Measurements from ENCODE around the gene CRELD1. TPM values are rescaled to one million over a fixed set of nuclear protein-coding genes. Genes with fewer than 3 reads are reported as not detected.
A peak's percentile ranks its signal among the peaks of the same experiment; 100 is the strongest.

The CRELD1 gene
- total and polyA plus RNA-seq, 5 donors from 2014 or later = 20.5 to 26.5 (median 24.6) TPM

DNA sequence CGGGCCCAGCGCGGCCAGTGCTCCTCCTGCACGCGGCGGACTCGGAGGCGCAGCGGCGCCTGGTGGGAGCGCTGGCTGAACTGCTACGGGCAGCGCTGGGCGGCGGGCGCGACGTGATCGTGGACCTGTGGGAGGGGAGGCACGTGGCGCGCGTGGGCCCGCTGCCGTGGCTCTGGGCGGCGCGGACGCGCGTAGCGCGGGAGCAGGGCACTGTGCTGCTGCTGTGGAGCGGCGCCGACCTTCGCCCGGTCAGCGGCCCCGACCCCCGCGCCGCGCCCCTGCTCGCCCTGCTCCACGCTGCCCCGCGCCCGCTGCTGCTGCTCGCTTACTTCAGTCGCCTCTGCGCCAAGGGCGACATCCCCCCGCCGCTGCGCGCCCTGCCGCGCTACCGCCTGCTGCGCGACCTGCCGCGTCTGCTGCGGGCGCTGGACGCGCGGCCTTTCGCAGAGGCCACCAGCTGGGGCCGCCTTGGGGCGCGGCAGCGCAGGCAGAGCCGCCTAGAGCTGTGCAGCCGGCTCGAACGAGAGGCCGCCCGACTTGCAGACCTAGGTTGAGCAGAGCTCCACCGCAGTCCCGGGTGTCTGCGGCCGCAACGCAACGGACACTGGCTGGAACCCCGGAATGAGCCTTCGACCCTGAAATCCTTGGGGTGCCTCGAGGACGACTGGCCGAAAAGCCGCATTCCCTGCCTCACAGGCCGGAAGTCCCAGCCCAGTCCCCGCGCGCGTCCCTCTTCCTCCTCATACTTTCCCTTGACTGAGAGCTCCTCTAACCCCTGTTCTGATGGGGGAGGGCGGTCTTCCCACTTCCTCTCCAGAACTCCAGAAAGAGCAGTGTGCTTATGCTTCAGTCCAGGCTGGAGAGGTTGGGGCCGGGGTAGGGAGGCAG, 18.1 kb upstream of the CRELD1 start:
- Histone ChIP-seq H3K4me1 (ENCODE audit: control insufficient read depth, insufficient read depth, low read length, poor library complexity, severe bottlenecking) (peaks cover 31% of the 10 kb centered on the region), H3K4me3 (ENCODE audit: low read depth, low read length) (no peak overlapping the region), H3K27ac (ENCODE audit: insufficient read depth, low read length, poor library complexity, severe bottlenecking) (no peak overlapping the region), H3K27me3 (ENCODE audit: control insufficient read depth, insufficient read depth, low read length) (no peaks in the 10 kb centered on the region), H3K36me3 (ENCODE audit: control insufficient read depth, insufficient read depth, low read length) (no peaks in the 10 kb centered on the region), H3K9me3 (ENCODE audit: control insufficient read depth in 2 of 2, low read length in 2 of 2) (no peaks in the 10 kb centered on the region)
- H3K4me3 Mint-ChIP-seq = peak overlapping the region; percentile 43 to 82 (median 74)
- peaks cover 0 to 2% (median 0%) of the 10 kb centered on the region in 7 donors for H3K9me3 Mint-ChIP-seq
- H3K27ac Mint-ChIP-seq = no peak overlapping the region
- H3K36me3 Mint-ChIP-seq = no peaks in the 10 kb centered on the region
- DNase-seq (peak; percentile 16 to 39 (median 26)), ATAC-seq (ENCODE audit: low read depth in 2 of 2) (peak; percentile 29 to 42)
- H3K27me3 Mint-ChIP-seq = peaks cover 5% of the 10 kb centered on the region
- H3K4me1 Mint-ChIP-seq = peaks cover 0 to 28% (median 10%) of the 10 kb centered on the region in 4 donors

DNA sequence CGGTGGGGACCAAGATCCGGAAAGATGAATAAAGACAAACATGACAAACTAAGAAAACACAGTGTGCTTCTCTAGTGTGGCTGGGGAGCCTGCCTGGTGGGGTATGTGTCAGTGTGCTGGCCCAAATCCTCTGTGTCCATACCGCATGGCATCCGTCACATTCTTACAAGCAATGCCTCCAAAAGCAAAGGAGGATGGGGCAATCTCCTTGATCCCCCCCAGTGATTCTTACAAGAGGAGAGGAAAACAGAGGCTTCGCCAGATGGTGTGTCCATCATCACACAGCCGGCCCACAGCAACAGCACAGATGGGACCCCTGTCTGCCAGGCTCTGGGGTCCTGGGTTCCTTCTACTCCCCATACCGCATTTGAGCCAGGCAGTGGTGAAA, 17.3 kb upstream of the CRELD1 start:
- H3K27ac Mint-ChIP-seq = peak overlapping the region in 1 of 3 donors; percentile 71

DNA sequence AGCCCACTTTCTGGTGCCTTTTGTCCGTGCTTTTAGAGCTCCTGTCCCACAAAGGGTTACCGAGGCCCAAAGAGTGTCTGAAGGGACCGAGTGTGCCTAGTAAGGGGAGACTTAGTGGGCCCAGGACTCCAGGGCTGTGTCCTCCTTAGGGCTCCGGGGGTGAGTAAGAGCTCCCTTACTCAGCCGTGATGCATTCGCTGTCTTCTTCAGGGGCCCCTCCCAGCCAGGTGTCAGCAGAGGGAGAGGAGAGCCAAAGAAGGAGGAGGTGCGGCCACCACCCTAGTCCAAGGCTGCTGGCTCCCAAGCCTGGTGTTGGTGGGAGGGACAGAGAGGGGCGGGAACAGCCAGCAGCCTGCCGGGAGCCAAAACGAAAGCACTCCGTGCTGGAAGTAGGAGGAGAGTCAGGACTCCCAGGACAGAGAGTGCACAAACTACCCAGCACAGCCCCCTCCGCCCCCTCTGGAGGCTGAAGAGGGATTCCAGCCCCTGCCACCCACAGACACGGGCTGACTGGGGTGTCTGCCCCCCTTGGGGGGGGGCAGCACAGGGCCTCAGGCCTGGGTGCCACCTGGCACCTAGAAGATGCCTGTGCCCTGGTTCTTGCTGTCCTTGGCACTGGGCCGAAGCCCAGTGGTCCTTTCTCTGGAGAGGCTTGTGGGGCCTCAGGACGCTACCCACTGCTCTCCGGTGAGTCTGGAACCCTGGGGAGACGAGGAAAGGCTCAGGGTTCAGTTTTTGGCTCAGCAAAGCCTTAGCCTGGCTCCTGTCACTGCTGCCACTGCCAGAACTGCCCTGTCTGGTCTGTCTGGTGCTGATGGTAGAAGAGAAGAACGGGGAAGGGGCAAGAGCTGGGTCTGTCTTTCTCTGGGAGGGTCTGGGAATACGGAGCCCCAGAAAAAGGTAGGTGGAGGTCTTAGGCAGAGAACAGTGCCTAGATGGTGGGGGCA, 16.6 kb upstream of the CRELD1 start, which contains the start of gene IL17RC:
IL17RC (plus strand) TSS at position 365 of the 947 bp plus-strand sequence; CDS start at position 583, 218 bp downstream.
- H3K4me1 Mint-ChIP-seq = peaks cover 0 to 27% (median 9%) of the 10 kb centered on the region in 4 donors
- Histone ChIP-seq H3K27ac (ENCODE audit: insufficient read depth, low read length, poor library complexity, severe bottlenecking) (no peak within 1 kb of the TSS), H3K36me3 (ENCODE audit: control insufficient read depth, insufficient read depth, low read length) (no peaks in the 10 kb centered on the region), H3K9me3 (ENCODE audit: control insufficient read depth in 2 of 2, low read length in 2 of 2) (no peaks in the 10 kb centered on the region), H3K4me3 (ENCODE audit: low read depth, low read length) (no peak within 1 kb of the TSS), H3K27me3 (ENCODE audit: control insufficient read depth, insufficient read depth, low read length) (no peaks in the 10 kb centered on the region), H3K4me1 (ENCODE audit: control insufficient read depth, insufficient read depth, low read length, poor library complexity, severe bottlenecking) (peaks cover 28% of the 10 kb centered on the region)
- H3K27ac Mint-ChIP-seq = peak within 1 kb of the TSS in 1 of 3 donors; percentile 71
- no peak for ATAC-seq (ENCODE audit: low read depth in 2 of 2)
- peaks cover 0 to 2% (median 0%) of the 10 kb centered on the region in 7 donors for H3K9me3 Mint-ChIP-seq
- H3K4me3 Mint-ChIP-seq = peak within 1 kb of the TSS; percentile 43 to 89 (median 80)
- DNase-seq = no peak
- H3K27me3 Mint-ChIP-seq = peaks cover 5% of the 10 kb centered on the region
- no peaks in the 10 kb centered on the region for H3K36me3 Mint-ChIP-seq

More for the DNA sequence above, 17.3 kb upstream of the CRELD1 start:
- H3K9me3 Mint-ChIP-seq = peaks cover 0 to 2% (median 0%) of the 10 kb centered on the region in 7 donors
- H3K4me3 Mint-ChIP-seq = peak overlapping the region; percentile 43 to 89 (median 66)
- H3K4me1 Mint-ChIP-seq = peaks cover 0 to 28% (median 10%) of the 10 kb centered on the region in 4 donors
- Histone ChIP-seq H3K27ac (ENCODE audit: insufficient read depth, low read length, poor library complexity, severe bottlenecking) (no peak overlapping the region), H3K9me3 (ENCODE audit: control insufficient read depth in 2 of 2, low read length in 2 of 2) (no peaks in the 10 kb centered on the region), H3K36me3 (ENCODE audit: control insufficient read depth, insufficient read depth, low read length) (no peaks in the 10 kb centered on the region), H3K27me3 (ENCODE audit: control insufficient read depth, insufficient read depth, low read length) (no peaks in the 10 kb centered on the region), H3K4me3 (ENCODE audit: low read depth, low read length) (no peak overlapping the region), H3K4me1 (ENCODE audit: control insufficient read depth, insufficient read depth, low read length, poor library complexity, severe bottlenecking) (peaks cover 31% of the 10 kb centered on the region)
- H3K36me3 Mint-ChIP-seq = no peaks in the 10 kb centered on the region
- no peak for DNase-seq
- no peak for ATAC-seq (ENCODE audit: low read depth in 2 of 2)
- peaks cover 5% of the 10 kb centered on the region for H3K27me3 Mint-ChIP-seq

DNA sequence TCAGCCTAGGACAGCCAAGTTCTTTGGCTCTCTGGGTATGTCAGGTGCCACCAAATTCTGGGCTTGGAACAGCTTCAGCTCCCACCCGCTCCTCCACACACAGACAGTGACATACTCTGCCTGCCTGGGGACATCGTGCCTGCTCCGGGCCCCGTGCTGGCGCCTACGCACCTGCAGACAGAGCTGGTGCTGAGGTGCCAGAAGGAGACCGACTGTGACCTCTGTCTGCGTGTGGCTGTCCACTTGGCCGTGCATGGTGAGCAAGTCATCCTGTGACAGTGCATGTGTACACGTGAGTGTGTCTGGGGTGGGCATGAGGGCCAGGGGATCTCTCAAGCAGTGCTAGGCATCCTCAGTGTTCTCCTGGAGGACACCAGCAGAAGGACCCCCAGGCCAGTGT, 15.8 kb upstream of the CRELD1 start:
- Histone ChIP-seq H3K4me3 (ENCODE audit: low read depth, low read length) (no peak overlapping the region), H3K4me1 (ENCODE audit: control insufficient read depth, insufficient read depth, low read length, poor library complexity, severe bottlenecking) (peaks cover 20% of the 10 kb centered on the region), H3K36me3 (ENCODE audit: control insufficient read depth, insufficient read depth, low read length) (no peaks in the 10 kb centered on the region), H3K9me3 (ENCODE audit: control insufficient read depth in 2 of 2, low read length in 2 of 2) (no peaks in the 10 kb centered on the region), H3K27ac (ENCODE audit: insufficient read depth, low read length, poor library complexity, severe bottlenecking) (no peak overlapping the region), H3K27me3 (ENCODE audit: control insufficient read depth, insufficient read depth, low read length) (no peaks in the 10 kb centered on the region)
- Mint-ChIP-seq H3K4me3 (peak overlapping the region in 1 of 4 donors; percentile 28), H3K27ac (no peak overlapping the region), H3K27me3 (peaks cover 8% of the 10 kb centered on the region), H3K4me1 (peaks cover 0 to 20% (median 4%) of the 10 kb centered on the region in 4 donors), H3K9me3 (no peaks in the 10 kb centered on the region), H3K36me3 (no peaks in the 10 kb centered on the region)
- ATAC-seq (ENCODE audit: low read depth in 2 of 2) (no peak), DNase-seq (no peak)

DNA sequence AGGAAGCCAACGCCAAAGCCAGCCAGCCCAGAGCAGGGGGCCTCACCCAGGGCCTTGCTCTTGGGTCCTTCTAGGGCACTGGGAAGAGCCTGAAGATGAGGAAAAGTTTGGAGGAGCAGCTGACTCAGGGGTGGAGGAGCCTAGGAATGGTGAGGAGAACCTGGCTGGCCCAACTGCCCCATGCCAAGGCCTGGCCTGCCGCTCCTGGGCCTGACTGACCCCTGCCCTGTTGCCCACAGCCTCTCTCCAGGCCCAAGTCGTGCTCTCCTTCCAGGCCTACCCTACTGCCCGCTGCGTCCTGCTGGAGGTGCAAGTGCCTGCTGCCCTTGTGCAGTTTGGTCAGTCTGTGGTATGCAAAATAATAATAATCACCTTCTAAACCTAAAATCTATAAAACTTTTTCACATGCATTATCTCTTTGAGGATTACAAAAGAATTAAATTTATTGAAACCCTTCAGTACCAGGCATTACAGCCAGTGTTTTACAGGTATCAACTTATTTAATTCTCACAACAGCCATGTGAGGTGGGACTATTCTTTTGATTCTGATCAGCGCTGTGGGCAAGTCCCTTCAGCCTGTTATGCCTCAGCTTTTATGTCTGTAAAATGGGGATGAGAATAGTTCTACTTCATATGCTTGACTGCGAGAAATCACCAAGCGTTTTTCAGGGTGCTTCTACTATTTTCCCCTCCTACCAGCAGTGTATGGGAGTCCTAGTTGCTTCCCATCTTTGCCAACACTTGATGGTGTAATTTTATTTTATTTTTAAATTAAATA, 15.2 kb upstream of the CRELD1 start:
- no peaks in the 10 kb centered on the region for H3K9me3 ChIP-seq (ENCODE audit: control insufficient read depth in 2 of 2, low read length in 2 of 2)
- Mint-ChIP-seq H3K9me3 (no peaks in the 10 kb centered on the region), H3K36me3 (no peaks in the 10 kb centered on the region), H3K4me1 (peaks cover 0 to 18% (median 3%) of the 10 kb centered on the region in 4 donors), H3K27me3 (peaks cover 11% of the 10 kb centered on the region), H3K27ac (peak overlapping the region in 1 of 3 donors; percentile 26), H3K4me3 (peak overlapping the region in 1 of 4 donors; percentile 47)
- ATAC-seq (ENCODE audit: low read depth in 2 of 2) (no peak), DNase-seq (no peak)
- H3K36me3 ChIP-seq (ENCODE audit: control insufficient read depth, insufficient read depth, low read length) = no peaks in the 10 kb centered on the region
- peaks cover 19% of the 10 kb centered on the region for H3K4me1 ChIP-seq (ENCODE audit: control insufficient read depth, insufficient read depth, low read length, poor library complexity, severe bottlenecking)
- H3K27ac ChIP-seq (ENCODE audit: insufficient read depth, low read length, poor library complexity, severe bottlenecking) = no peak overlapping the region
- H3K4me3 ChIP-seq (ENCODE audit: low read depth, low read length) = no peak overlapping the region
- H3K27me3 ChIP-seq (ENCODE audit: control insufficient read depth, insufficient read depth, low read length) = no peaks in the 10 kb centered on the region

DNA sequence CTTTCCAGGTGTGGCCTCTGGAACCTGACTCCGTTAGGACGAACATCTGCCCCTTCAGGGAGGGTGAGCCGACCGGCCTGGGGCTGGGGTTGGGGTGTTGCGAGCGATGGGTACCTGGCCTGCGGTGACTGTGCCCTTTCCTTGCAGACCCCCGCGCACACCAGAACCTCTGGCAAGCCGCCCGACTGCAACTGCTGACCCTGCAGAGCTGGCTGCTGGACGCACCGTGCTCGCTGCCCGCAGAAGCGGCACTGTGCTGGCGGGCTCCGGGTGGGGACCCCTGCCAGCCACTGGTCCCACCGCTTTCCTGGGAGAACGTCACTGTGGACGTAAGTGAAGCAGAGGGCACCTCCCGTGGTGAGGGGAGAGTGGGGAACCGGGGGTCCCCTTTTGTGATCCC, 5.5 kb upstream of the CRELD1 start:
- no peak overlapping the region for H3K4me3 Mint-ChIP-seq
- H3K4me3 ChIP-seq (ENCODE audit: low read depth, low read length) = no peak overlapping the region
- H3K27me3 Mint-ChIP-seq = peaks cover 12% of the 10 kb centered on the region
- H3K9me3 Mint-ChIP-seq = no peaks in the 10 kb centered on the region
- peaks cover 12% of the 10 kb centered on the region for H3K4me1 ChIP-seq (ENCODE audit: control insufficient read depth, insufficient read depth, low read length, poor library complexity, severe bottlenecking)
- ATAC-seq (ENCODE audit: low read depth in 2 of 2) = no peak
- no peaks in the 10 kb centered on the region for H3K36me3 Mint-ChIP-seq
- H3K4me1 Mint-ChIP-seq = peaks cover 0 to 19% (median 9%) of the 10 kb centered on the region in 4 donors
- DNase-seq = no peak
- no peaks in the 10 kb centered on the region for H3K36me3 ChIP-seq (ENCODE audit: control insufficient read depth, insufficient read depth, low read length)
- no peaks in the 10 kb centered on the region for H3K9me3 ChIP-seq (ENCODE audit: control insufficient read depth in 2 of 2, low read length in 2 of 2)
- H3K27me3 ChIP-seq (ENCODE audit: control insufficient read depth, insufficient read depth, low read length) = no peaks in the 10 kb centered on the region
- H3K27ac ChIP-seq (ENCODE audit: insufficient read depth, low read length, poor library complexity, severe bottlenecking) = no peak overlapping the region
- H3K27ac Mint-ChIP-seq = no peak overlapping the region

Data from CD4-positive, CD25-positive, alpha-beta regulatory T cell (primary cell).